ENCODE measurements around the gene FBLN1. TPM values are rescaled to one million over a fixed set of nuclear protein-coding genes. Genes with fewer than 3 reads are reported as not detected.

Gene FBLN1
- total RNA-seq, 2 donors from 2014 or later: 226 to 305 TPM

DNA sequence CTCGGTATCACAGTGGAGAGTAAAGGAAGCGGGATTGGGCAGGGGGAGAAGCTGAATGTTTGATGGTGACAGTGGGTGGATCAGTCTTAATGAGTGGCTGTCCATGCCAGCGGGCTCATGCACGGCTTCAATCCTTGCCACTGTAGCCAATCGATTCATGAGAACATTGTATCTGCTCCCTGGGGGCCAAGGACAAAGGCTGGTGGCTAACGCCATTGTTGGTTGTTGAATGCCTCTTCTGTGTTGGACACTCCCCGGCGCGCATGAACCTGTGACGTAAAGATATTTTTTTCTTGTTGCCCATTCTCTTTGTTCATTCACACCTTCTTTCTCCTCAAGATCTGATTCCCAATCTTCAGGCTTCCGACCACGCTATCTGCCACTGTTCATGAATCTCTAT lies 148.0 kb downstream of the FBLN1 start:
- no peak overlapping the region for H3K27ac ChIP-seq (ENCODE audit: low read depth, low read length)
- H3K36me3 ChIP-seq (ENCODE audit: control insufficient read depth, insufficient read depth, low read length): no peaks in the 10 kb centered on the region
- no peak overlapping the region for H3K9ac ChIP-seq (ENCODE audit: extremely low read depth, low read length, poor library complexity, severe bottlenecking)
- Mint-ChIP-seq H3K9me3 (no peaks in the 10 kb centered on the region), H3K36me3 (ENCODE audit: low read depth) (no peaks in the 10 kb centered on the region), H3K4me1 (no peaks in the 10 kb centered on the region), H3K27me3 (ENCODE audit: insufficient read depth) (peaks cover 30% of the 10 kb centered on the region), H3K27ac (no peak overlapping the region), H3K4me3 (no peak overlapping the region)
- H3K9me3 ChIP-seq (ENCODE audit: control insufficient read depth, low read length): no peaks in the 10 kb centered on the region
- no peaks in the 10 kb centered on the region for H3K4me1 ChIP-seq (ENCODE audit: control insufficient read depth, insufficient read depth, low read length)
- no peak overlapping the region for H3K4me3 ChIP-seq (ENCODE audit: low read length)
- H3K27me3 ChIP-seq (ENCODE audit: control insufficient read depth, insufficient read depth, low read length, poor library complexity, severe bottlenecking): peaks cover 7% of the 10 kb centered on the region
- DNase-seq: no peak
- TF ChIP-seq, protein P1, sequence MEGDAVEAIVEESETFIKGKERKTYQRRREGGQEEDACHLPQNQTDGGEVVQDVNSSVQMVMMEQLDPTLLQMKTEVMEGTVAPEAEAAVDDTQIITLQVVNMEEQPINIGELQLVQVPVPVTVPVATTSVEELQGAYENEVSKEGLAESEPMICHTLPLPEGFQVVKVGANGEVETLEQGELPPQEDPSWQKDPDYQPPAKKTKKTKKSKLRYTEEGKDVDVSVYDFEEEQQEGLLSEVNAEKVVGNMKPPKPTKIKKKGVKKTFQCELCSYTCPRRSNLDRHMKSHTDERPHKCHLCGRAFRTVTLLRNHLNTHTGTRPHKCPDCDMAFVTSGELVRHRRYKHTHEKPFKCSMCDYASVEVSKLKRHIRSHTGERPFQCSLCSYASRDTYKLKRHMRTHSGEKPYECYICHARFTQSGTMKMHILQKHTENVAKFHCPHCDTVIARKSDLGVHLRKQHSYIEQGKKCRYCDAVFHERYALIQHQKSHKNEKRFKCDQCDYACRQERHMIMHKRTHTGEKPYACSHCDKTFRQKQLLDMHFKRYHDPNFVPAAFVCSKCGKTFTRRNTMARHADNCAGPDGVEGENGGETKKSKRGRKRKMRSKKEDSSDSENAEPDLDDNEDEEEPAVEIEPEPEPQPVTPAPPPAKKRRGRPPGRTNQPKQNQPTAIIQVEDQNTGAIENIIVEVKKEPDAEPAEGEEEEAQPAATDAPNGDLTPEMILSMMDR (conservative IDR thresholded peaks at IDR 0.05): no peak
- WGBS, 2 experiments (ENCODE audit: insufficient coverage in 1 of 2, insufficient read length in 1 of 2): 93 to 94% methylated on average over 10 to 12 of the region's 12 CpGs

Other genes with a start within 250 kb of the FBLN1 start
- not detected for gene UPK3A, start 217.9 kb upstream of the FBLN1 start, total RNA-seq
- gene FAM118A, start 192.9 kb upstream of the FBLN1 start, total RNA-seq: 100 to 1,000 TPM in 1 of 2 donors, 10 to 100 TPM in 1; 46.3 to 143 TPM
- gene SMC1B, start 89.3 kb upstream of the FBLN1 start, total RNA-seq: under 1 TPM in 1 of 2 donors, not detected in 1; 0.11 TPM
- gene RIBC2, start 89.2 kb upstream of the FBLN1 start, total RNA-seq: 10 to 100 TPM; 10.6 to 15.2 TPM
- gene ATXN10, start 169.0 kb downstream of the FBLN1 start, total RNA-seq: 100 to 1,000 TPM; 223 to 266 TPM

Measured in endodermal cell (in vitro differentiated cells).